ENCODE data around the gene LSAMP.

Gene LSAMP

GRCh38 chr3:116065501-116065900, 379.8 kb downstream of the LSAMP start:
- Histone ChIP-seq H3K4me3 (ENCODE audit: low read length) (no peak overlapping the region), H3K36me3 (ENCODE audit: control insufficient read depth, insufficient read depth, low read length) (no peaks in the 10 kb centered on the region), H3K4me1 (ENCODE audit: control insufficient read depth, insufficient read depth, low read length) (no peaks in the 10 kb centered on the region), H3K27ac (ENCODE audit: low read length) (no peak overlapping the region), H3K27me3 (ENCODE audit: control insufficient read depth, insufficient read depth, low read length) (no peaks in the 10 kb centered on the region), H3K9me3 (ENCODE audit: control insufficient read depth, insufficient read depth, low read length) (no peaks in the 10 kb centered on the region)
- DNase-seq (ENCODE audit: low read depth, low spot score) = no peak
- WGBS (ENCODE audit: insufficient coverage, insufficient read length) = no CpG with 5 or more reads among the region's 1 CpG

GRCh38 chr3:116064646-116065045, 380.6 kb downstream of the LSAMP start:
- H3K4me3 ChIP-seq (ENCODE audit: low read length) = no peak overlapping the region
- WGBS (ENCODE audit: insufficient coverage, insufficient read length) = no CpG with 5 or more reads among the region's 1 CpG

GRCh38 chr3:116059421-116060096, 385.7 kb downstream of the LSAMP start:
- Histone ChIP-seq H3K4me1 (ENCODE audit: control insufficient read depth, insufficient read depth, low read length) (peaks cover 3% of the 10 kb centered on the region; the same call in 1 of the 2 replicates), H3K27ac (ENCODE audit: low read length) (no peak overlapping the region), H3K4me3 (ENCODE audit: low read length) (no peak overlapping the region), H3K9me3 (ENCODE audit: control insufficient read depth, insufficient read depth, low read length) (no peaks in the 10 kb centered on the region), H3K36me3 (ENCODE audit: control insufficient read depth, insufficient read depth, low read length) (no peaks in the 10 kb centered on the region), H3K27me3 (ENCODE audit: control insufficient read depth, insufficient read depth, low read length) (no peaks in the 10 kb centered on the region)
- no CpG with 5 or more reads among the region's 2 CpGs for WGBS (ENCODE audit: insufficient coverage, insufficient read length)
- peak; percentile 41 for DNase-seq (ENCODE audit: low read depth, low spot score)

More at GRCh38 chr3:116064646-116065045, 380.6 kb downstream of the LSAMP start:
- no peaks in the 10 kb centered on the region for H3K27me3 ChIP-seq (ENCODE audit: control insufficient read depth, insufficient read depth, low read length)
- H3K4me1 ChIP-seq (ENCODE audit: control insufficient read depth, insufficient read depth, low read length) = peaks cover 2% of the 10 kb centered on the region; the same call in 1 of the 2 replicates
- no peak for DNase-seq (ENCODE audit: low read depth, low spot score)
- H3K36me3 ChIP-seq (ENCODE audit: control insufficient read depth, insufficient read depth, low read length) = no peaks in the 10 kb centered on the region
- no peaks in the 10 kb centered on the region for H3K9me3 ChIP-seq (ENCODE audit: control insufficient read depth, insufficient read depth, low read length)
- no peak overlapping the region for H3K27ac ChIP-seq (ENCODE audit: low read length)

- H3K27ac ChIP-seq (ENCODE audit: low read length) = no peak overlapping the region
These were observed 386.4 kb downstream of the LSAMP start for GRCh38 chr3:116058844-116059243.

GRCh38 chr3:116057400-116058006, 387.8 kb downstream of the LSAMP start:
- DNase-seq (ENCODE audit: low read depth, low spot score) = no peak
- no peak overlapping the region for H3K27ac ChIP-seq (ENCODE audit: low read length)
- no CpG with 5 or more reads among the region's 1 CpG for WGBS (ENCODE audit: insufficient coverage, insufficient read length)
- no peaks in the 10 kb centered on the region for H3K36me3 ChIP-seq (ENCODE audit: control insufficient read depth, insufficient read depth, low read length)
- peaks cover 3% of the 10 kb centered on the region; the same call in 1 of the 2 replicates for H3K4me1 ChIP-seq (ENCODE audit: control insufficient read depth, insufficient read depth, low read length)
- no peaks in the 10 kb centered on the region for H3K9me3 ChIP-seq (ENCODE audit: control insufficient read depth, insufficient read depth, low read length)
- H3K27me3 ChIP-seq (ENCODE audit: control insufficient read depth, insufficient read depth, low read length) = no peaks in the 10 kb centered on the region
- H3K4me3 ChIP-seq (ENCODE audit: low read length) = no peak overlapping the region

More at GRCh38 chr3:116058844-116059243, 386.4 kb downstream of the LSAMP start:
- Histone ChIP-seq H3K4me1 (ENCODE audit: control insufficient read depth, insufficient read depth, low read length) (peaks cover 3% of the 10 kb centered on the region; the same call in 1 of the 2 replicates), H3K9me3 (ENCODE audit: control insufficient read depth, insufficient read depth, low read length) (no peaks in the 10 kb centered on the region), H3K36me3 (ENCODE audit: control insufficient read depth, insufficient read depth, low read length) (no peaks in the 10 kb centered on the region), H3K27me3 (ENCODE audit: control insufficient read depth, insufficient read depth, low read length) (no peaks in the 10 kb centered on the region), H3K4me3 (ENCODE audit: low read length) (no peak overlapping the region)
- WGBS (ENCODE audit: insufficient coverage, insufficient read length) = no CpG with 5 or more reads among the region's 2 CpGs
- no peak for DNase-seq (ENCODE audit: low read depth, low spot score)

- H3K4me1 ChIP-seq (ENCODE audit: control insufficient read depth, insufficient read depth, low read length) = peaks cover 3% of the 10 kb centered on the region; the same call in 1 of the 2 replicates
- WGBS (ENCODE audit: insufficient coverage, insufficient read length) = no CpG with 5 or more reads among the region's 2 CpGs
- no peak overlapping the region for H3K27ac ChIP-seq (ENCODE audit: low read length)
- no peak overlapping the region for H3K4me3 ChIP-seq (ENCODE audit: low read length)
- H3K36me3 ChIP-seq (ENCODE audit: control insufficient read depth, insufficient read depth, low read length) = no peaks in the 10 kb centered on the region
- no peak for DNase-seq (ENCODE audit: low read depth, low spot score)
- H3K27me3 ChIP-seq (ENCODE audit: control insufficient read depth, insufficient read depth, low read length) = no peaks in the 10 kb centered on the region
- no peaks in the 10 kb centered on the region for H3K9me3 ChIP-seq (ENCODE audit: control insufficient read depth, insufficient read depth, low read length)
These were observed 389.0 kb downstream of the LSAMP start for GRCh38 chr3:116056280-116056679.

- no peak for DNase-seq (ENCODE audit: low read depth, low spot score)
- H3K36me3 ChIP-seq (ENCODE audit: control insufficient read depth, insufficient read depth, low read length) = no peaks in the 10 kb centered on the region
- H3K27me3 ChIP-seq (ENCODE audit: control insufficient read depth, insufficient read depth, low read length) = no peaks in the 10 kb centered on the region
- no peak overlapping the region for H3K27ac ChIP-seq (ENCODE audit: low read length)
- H3K4me1 ChIP-seq (ENCODE audit: control insufficient read depth, insufficient read depth, low read length) = no peaks in the 10 kb centered on the region
- no peaks in the 10 kb centered on the region for H3K9me3 ChIP-seq (ENCODE audit: control insufficient read depth, insufficient read depth, low read length)
- H3K4me3 ChIP-seq (ENCODE audit: low read length) = no peak overlapping the region
These were observed 392.3 kb downstream of the LSAMP start for GRCh38 chr3:116053017-116053416.

- Histone ChIP-seq H3K4me1 (ENCODE audit: control insufficient read depth, insufficient read depth, low read length) (no peaks in the 10 kb centered on the region), H3K9me3 (ENCODE audit: control insufficient read depth, insufficient read depth, low read length) (no peaks in the 10 kb centered on the region), H3K27me3 (ENCODE audit: control insufficient read depth, insufficient read depth, low read length) (no peaks in the 10 kb centered on the region), H3K4me3 (ENCODE audit: low read length) (no peak overlapping the region), H3K36me3 (ENCODE audit: control insufficient read depth, insufficient read depth, low read length) (no peaks in the 10 kb centered on the region), H3K27ac (ENCODE audit: low read length) (no peak overlapping the region)
- DNase-seq (ENCODE audit: low read depth, low spot score) = no peak
- no CpG with 5 or more reads among the region's 3 CpGs for WGBS (ENCODE audit: insufficient coverage, insufficient read length)
These were observed 392.7 kb downstream of the LSAMP start for GRCh38 chr3:116052602-116053001.

GRCh38 chr3:116051586-116051985, 393.7 kb downstream of the LSAMP start:
- H3K4me3 ChIP-seq (ENCODE audit: low read length) = no peak overlapping the region
- no peaks in the 10 kb centered on the region for H3K4me1 ChIP-seq (ENCODE audit: control insufficient read depth, insufficient read depth, low read length)
- WGBS (ENCODE audit: insufficient coverage, insufficient read length) = no CpG with 5 or more reads among the region's 3 CpGs
- no peaks in the 10 kb centered on the region for H3K36me3 ChIP-seq (ENCODE audit: control insufficient read depth, insufficient read depth, low read length)
- DNase-seq (ENCODE audit: low read depth, low spot score) = no peak
- H3K27ac ChIP-seq (ENCODE audit: low read length) = no peak overlapping the region
- no peaks in the 10 kb centered on the region for H3K9me3 ChIP-seq (ENCODE audit: control insufficient read depth, insufficient read depth, low read length)
- H3K27me3 ChIP-seq (ENCODE audit: control insufficient read depth, insufficient read depth, low read length) = no peaks in the 10 kb centered on the region

- no peaks in the 10 kb centered on the region for H3K9me3 ChIP-seq (ENCODE audit: control insufficient read depth, insufficient read depth, low read length)
- no peak for DNase-seq (ENCODE audit: low read depth, low spot score)
- H3K4me3 ChIP-seq (ENCODE audit: low read length) = no peak overlapping the region
- H3K4me1 ChIP-seq (ENCODE audit: control insufficient read depth, insufficient read depth, low read length) = no peaks in the 10 kb centered on the region
- no peaks in the 10 kb centered on the region for H3K36me3 ChIP-seq (ENCODE audit: control insufficient read depth, insufficient read depth, low read length)
- no CpG with 5 or more reads among the region's 4 CpGs for WGBS (ENCODE audit: insufficient coverage, insufficient read length)
- H3K27ac ChIP-seq (ENCODE audit: low read length) = no peak overlapping the region
- no peaks in the 10 kb centered on the region for H3K27me3 ChIP-seq (ENCODE audit: control insufficient read depth, insufficient read depth, low read length)
These were observed 394.2 kb downstream of the LSAMP start for GRCh38 chr3:116051040-116051439.

Data from iPS DF 6.9 (cell line).